Adrenal gland (tissue), 5 donors: Measurements from ENCODE around the gene ST8SIA5.

Source experiments
- CTCF ChIP-seq, 6 experiments: fragments of 450-650 bp in 4 of 6; fragments of 200-600 bp in 2 of 6; sonication (generic) in 1 of 6; IDR thresholded peaks; 1 replicate in 5 of 6; 2 replicates in 1 of 6; pipeline versions ENCODE4 v1.5.1 to v1.8.0; 2016 to 2021; ENCODE audit warnings: antibody characterized with exemption in 6 of 6, mild to moderate bottlenecking in 2 of 6, moderate library complexity in 1 of 6
- POLR2A ChIP-seq, 2 donors: fragments of 450-650 bp; IDR thresholded peaks; one replicate each; pipeline ENCODE4 v1.6.1; 2017; ENCODE audit warnings: antibody characterized with exemption in 2 of 2, mild to moderate bottlenecking in 2 of 2, moderate library complexity in 1 of 2
- donor health status: DM: no; HTN: no; CAD: no.

GRCh38 chr18:46646468-46646867 is 110.4 kb downstream of the ST8SIA5 start:
- TF ChIP-seq CTCF (IDR thresholded peaks at IDR 0.05): no peak
- no peak for TF ChIP-seq POLR2A (IDR thresholded peaks at IDR 0.05)
